ENCODE results near the gene CHD6. TPM values are rescaled to one million over a fixed set of nuclear protein-coding genes. Genes with fewer than 3 reads are reported as not detected.

Gene CHD6
- total and polyA plus RNA-seq, 2 of the 13 experiments (the other 11 are each of a cell fraction or from before 2014, with no cell fraction given): 14.4 to 52.0 TPM

DNA sequence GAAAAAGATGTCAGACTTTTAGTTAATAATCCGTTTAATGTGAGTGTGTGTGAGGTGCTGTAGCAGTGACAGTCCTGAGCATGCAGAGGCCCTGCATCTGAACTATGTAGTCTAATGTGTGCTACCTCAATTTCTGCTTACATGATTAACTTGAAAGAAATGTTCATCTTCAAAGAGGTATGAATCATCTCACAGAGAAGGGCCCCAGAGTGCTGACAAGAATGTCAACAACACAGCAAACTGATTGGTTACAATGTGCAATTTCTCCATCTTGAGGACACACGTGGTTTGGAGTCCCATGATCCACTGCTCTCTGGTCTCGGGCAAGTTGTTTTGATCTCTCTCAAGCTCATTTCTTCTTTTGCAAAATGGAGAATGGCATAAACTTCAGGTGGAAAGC, 189.9 kb downstream of the CHD6 start (continued):
- TF ChIP-seq, protein P1, sequence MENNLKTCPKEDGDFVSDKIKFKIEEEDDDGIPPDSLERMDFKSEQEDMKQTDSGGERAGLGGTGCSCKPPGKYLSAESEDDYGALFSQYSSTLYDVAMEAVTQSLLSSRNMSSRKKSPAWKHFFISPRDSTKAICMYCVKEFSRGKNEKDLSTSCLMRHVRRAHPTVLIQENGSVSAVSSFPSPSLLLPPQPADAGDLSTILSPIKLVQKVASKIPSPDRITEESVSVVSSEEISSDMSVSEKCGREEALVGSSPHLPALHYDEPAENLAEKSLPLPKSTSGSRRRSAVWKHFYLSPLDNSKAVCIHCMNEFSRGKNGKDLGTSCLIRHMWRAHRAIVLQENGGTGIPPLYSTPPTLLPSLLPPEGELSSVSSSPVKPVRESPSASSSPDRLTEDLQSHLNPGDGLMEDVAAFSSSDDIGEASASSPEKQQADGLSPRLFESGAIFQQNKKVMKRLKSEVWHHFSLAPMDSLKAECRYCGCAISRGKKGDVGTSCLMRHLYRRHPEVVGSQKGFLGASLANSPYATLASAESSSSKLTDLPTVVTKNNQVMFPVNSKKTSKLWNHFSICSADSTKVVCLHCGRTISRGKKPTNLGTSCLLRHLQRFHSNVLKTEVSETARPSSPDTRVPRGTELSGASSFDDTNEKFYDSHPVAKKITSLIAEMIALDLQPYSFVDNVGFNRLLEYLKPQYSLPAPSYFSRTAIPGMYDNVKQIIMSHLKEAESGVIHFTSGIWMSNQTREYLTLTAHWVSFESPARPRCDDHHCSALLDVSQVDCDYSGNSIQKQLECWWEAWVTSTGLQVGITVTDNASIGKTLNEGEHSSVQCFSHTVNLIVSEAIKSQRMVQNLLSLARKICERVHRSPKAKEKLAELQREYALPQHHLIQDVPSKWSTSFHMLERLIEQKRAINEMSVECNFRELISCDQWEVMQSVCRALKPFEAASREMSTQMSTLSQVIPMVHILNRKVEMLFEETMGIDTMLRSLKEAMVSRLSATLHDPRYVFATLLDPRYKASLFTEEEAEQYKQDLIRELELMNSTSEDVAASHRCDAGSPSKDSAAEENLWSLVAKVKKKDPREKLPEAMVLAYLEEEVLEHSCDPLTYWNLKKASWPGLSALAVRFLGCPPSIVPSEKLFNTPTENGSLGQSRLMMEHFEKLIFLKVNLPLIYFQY (CRISPR knock-in tag; IDR thresholded peaks at IDR 0.05; ENCODE audit: borderline replicate concordance): no peak
- TF ChIP-seq ZNF432 (CRISPR knock-in tag; IDR thresholded peaks at IDR 0.05; ENCODE audit: borderline replicate concordance): no peak
- TF ChIP-seq, protein P2, sequence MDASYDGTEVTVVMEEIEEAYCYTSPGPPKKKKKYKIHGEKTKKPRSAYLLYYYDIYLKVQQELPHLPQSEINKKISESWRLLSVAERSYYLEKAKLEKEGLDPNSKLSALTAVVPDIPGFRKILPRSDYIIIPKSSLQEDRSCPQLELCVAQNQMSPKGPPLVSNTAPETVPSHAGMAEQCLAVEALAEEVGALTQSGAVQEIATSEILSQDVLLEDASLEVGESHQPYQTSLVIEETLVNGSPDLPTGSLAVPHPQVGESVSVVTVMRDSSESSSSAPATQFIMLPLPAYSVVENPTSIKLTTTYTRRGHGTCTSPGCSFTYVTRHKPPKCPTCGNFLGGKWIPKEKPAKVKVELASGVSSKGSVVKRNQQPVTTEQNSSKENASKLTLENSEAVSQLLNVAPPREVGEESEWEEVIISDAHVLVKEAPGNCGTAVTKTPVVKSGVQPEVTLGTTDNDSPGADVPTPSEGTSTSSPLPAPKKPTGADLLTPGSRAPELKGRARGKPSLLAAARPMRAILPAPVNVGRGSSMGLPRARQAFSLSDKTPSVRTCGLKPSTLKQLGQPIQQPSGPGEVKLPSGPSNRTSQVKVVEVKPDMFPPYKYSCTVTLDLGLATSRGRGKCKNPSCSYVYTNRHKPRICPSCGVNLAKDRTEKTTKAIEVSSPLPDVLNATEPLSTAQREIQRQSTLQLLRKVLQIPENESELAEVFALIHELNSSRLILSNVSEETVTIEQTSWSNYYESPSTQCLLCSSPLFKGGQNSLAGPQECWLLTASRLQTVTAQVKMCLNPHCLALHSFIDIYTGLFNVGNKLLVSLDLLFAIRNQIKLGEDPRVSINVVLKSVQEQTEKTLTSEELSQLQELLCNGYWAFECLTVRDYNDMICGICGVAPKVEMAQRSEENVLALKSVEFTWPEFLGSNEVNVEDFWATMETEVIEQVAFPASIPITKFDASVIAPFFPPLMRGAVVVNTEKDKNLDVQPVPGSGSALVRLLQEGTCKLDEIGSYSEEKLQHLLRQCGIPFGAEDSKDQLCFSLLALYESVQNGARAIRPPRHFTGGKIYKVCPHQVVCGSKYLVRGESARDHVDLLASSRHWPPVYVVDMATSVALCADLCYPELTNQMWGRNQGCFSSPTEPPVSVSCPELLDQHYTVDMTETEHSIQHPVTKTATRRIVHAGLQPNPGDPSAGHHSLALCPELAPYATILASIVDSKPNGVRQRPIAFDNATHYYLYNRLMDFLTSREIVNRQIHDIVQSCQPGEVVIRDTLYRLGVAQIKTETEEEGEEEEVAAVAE (CRISPR knock-in tag; IDR thresholded peaks at IDR 0.05; ENCODE audit: borderline replicate concordance): peak; percentile 59; the same call in 1 of the 2 replicates
- TF ChIP-seq, protein P3, sequence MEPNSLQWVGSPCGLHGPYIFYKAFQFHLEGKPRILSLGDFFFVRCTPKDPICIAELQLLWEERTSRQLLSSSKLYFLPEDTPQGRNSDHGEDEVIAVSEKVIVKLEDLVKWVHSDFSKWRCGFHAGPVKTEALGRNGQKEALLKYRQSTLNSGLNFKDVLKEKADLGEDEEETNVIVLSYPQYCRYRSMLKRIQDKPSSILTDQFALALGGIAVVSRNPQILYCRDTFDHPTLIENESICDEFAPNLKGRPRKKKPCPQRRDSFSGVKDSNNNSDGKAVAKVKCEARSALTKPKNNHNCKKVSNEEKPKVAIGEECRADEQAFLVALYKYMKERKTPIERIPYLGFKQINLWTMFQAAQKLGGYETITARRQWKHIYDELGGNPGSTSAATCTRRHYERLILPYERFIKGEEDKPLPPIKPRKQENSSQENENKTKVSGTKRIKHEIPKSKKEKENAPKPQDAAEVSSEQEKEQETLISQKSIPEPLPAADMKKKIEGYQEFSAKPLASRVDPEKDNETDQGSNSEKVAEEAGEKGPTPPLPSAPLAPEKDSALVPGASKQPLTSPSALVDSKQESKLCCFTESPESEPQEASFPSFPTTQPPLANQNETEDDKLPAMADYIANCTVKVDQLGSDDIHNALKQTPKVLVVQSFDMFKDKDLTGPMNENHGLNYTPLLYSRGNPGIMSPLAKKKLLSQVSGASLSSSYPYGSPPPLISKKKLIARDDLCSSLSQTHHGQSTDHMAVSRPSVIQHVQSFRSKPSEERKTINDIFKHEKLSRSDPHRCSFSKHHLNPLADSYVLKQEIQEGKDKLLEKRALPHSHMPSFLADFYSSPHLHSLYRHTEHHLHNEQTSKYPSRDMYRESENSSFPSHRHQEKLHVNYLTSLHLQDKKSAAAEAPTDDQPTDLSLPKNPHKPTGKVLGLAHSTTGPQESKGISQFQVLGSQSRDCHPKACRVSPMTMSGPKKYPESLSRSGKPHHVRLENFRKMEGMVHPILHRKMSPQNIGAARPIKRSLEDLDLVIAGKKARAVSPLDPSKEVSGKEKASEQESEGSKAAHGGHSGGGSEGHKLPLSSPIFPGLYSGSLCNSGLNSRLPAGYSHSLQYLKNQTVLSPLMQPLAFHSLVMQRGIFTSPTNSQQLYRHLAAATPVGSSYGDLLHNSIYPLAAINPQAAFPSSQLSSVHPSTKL (CRISPR knock-in tag; IDR thresholded peaks at IDR 0.05): peak; percentile 92
- TF ChIP-seq, protein P4, sequence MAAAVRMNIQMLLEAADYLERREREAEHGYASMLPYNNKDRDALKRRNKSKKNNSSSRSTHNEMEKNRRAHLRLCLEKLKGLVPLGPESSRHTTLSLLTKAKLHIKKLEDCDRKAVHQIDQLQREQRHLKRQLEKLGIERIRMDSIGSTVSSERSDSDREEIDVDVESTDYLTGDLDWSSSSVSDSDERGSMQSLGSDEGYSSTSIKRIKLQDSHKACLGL (CRISPR knock-in tag; IDR thresholded peaks at IDR 0.05): no peak
- no peak for TF ChIP-seq SMC3 (IDR thresholded peaks at IDR 0.05; ENCODE audit: low read length)
- TF ChIP-seq SRSF4 (IDR thresholded peaks at IDR 0.05; ENCODE audit: low read depth, low read length, poor library complexity, severe bottlenecking): no peak
- TF ChIP-seq, protein P5, sequence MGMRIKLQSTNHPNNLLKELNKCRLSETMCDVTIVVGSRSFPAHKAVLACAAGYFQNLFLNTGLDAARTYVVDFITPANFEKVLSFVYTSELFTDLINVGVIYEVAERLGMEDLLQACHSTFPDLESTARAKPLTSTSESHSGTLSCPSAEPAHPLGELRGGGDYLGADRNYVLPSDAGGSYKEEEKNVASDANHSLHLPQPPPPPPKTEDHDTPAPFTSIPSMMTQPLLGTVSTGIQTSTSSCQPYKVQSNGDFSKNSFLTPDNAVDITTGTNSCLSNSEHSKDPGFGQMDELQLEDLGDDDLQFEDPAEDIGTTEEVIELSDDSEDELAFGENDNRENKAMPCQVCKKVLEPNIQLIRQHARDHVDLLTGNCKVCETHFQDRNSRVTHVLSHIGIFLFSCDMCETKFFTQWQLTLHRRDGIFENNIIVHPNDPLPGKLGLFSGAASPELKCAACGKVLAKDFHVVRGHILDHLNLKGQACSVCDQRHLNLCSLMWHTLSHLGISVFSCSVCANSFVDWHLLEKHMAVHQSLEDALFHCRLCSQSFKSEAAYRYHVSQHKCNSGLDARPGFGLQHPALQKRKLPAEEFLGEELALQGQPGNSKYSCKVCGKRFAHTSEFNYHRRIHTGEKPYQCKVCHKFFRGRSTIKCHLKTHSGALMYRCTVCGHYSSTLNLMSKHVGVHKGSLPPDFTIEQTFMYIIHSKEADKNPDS (CRISPR knock-in tag; IDR thresholded peaks at IDR 0.05): no peak
- TF ChIP-seq GATAD1 (CRISPR knock-in tag; IDR thresholded peaks at IDR 0.05): no peak; the same call in 1 of the 2 replicates
- TF ChIP-seq KDM1A (CRISPR knock-in tag; IDR thresholded peaks at IDR 0.05): no peak
- TF ChIP-seq ZNF792 (CRISPR knock-in tag; IDR thresholded peaks at IDR 0.05): no peak
- no peak for TF ChIP-seq NR2F2 (IDR thresholded peaks at IDR 0.05; ENCODE audit: borderline replicate concordance, low read depth)

All from HepG2 (cell line).